H9 (cell line): ENCODE data around the gene ATP13A3. TPM values are rescaled to one million over a fixed set of nuclear protein-coding genes. Genes with fewer than 3 reads are reported as not detected.

Experiments
- DNase-seq: peaks from one replicate; pipeline ENCODE4 v3.0.0-alpha.2; 2017
- H2AFZ ChIP-seq: one replicate; pipeline ENCODE4 v1.6.1; 2013; ENCODE audit warnings: mild to moderate bottlenecking, low read length, control low read depth, moderate library complexity
- H2AK5ac ChIP-seq: 2 replicates; pipeline ENCODE4 v1.6.1; 2013; ENCODE audit warnings: low read length, control low read depth, mixed read lengths; ENCODE audit not compliant: insufficient read length
- H2BK120ac ChIP-seq: one replicate; pipeline ENCODE4 v1.6.1; 2013; ENCODE audit warnings: low read depth, mild to moderate bottlenecking, low read length, control low read depth, inconsistent platforms; ENCODE audit not compliant: poor library complexity, severe bottlenecking
- H2BK12ac ChIP-seq: 2 replicates; pipeline ENCODE4 v1.6.1; 2013; ENCODE audit warnings: low read length, control low read depth, mixed read lengths, low read depth; ENCODE audit not compliant: insufficient read length
- H2BK15ac ChIP-seq: 2 replicates; pipeline ENCODE4 v1.6.1; 2013; ENCODE audit warnings: low read depth, low read length, control low read depth
- H2BK20ac ChIP-seq: one replicate; pipeline ENCODE4 v1.6.1; 2013; ENCODE audit warnings: low read depth, mild to moderate bottlenecking, low read length, control low read depth, inconsistent platforms; ENCODE audit not compliant: poor library complexity, severe bottlenecking
- H2BK5ac ChIP-seq: 2 replicates; pipeline ENCODE4 v1.6.1; 2013; ENCODE audit warnings: low read length, control low read depth, mixed read lengths; ENCODE audit not compliant: insufficient read length
- H3K14ac ChIP-seq: 2 replicates; pipeline ENCODE4 v1.6.1; 2013; ENCODE audit warnings: low read length, control low read depth; ENCODE audit not compliant: insufficient read depth
- H3K18ac ChIP-seq: 2 replicates; pipeline ENCODE4 v1.6.1; 2013; ENCODE audit warnings: low read depth, mild to moderate bottlenecking, mixed read lengths, low read length, control low read depth; ENCODE audit not compliant: insufficient read length
- H3K23ac ChIP-seq: 2 replicates; pipeline ENCODE4 v1.6.1; 2013; ENCODE audit warnings: low read length, control low read depth, mixed read lengths, low read depth; ENCODE audit not compliant: insufficient read length
- H3K23me2 ChIP-seq: 2 replicates; pipeline ENCODE4 v1.6.1; 2013; ENCODE audit warnings: low read depth, mild to moderate bottlenecking, mixed read lengths, low read length, control low read depth; ENCODE audit not compliant: insufficient read length, poor library complexity, severe bottlenecking
- H3K27ac ChIP-seq: 2 replicates; pipeline ENCODE4 v1.5.1; 2013; ENCODE audit warnings: low read length, control low read depth, mixed read lengths, low read depth; ENCODE audit not compliant: insufficient read length
- H3K27me3 ChIP-seq: 2 replicates; pipeline ENCODE4 v1.6.1; 2013; ENCODE audit warnings: low read length, control low read depth, inconsistent platforms; ENCODE audit not compliant: insufficient read depth
- H3K4ac ChIP-seq: 2 replicates; pipeline ENCODE4 v1.6.1; 2013; ENCODE audit warnings: low read depth, mild to moderate bottlenecking, control low read depth, inconsistent platforms, low read length, moderate library complexity
- H3K4me1 ChIP-seq: 2 replicates; pipeline ENCODE4 v1.6.1; 2013; ENCODE audit warnings: low read length, control low read depth, inconsistent platforms; ENCODE audit not compliant: insufficient read depth
- H3K4me2 ChIP-seq: 2 replicates; pipeline ENCODE4 v1.6.1; 2013; ENCODE audit warnings: low read length, control low read depth, mixed read lengths; ENCODE audit not compliant: insufficient read length, insufficient read depth
- H3K56ac ChIP-seq: 2 replicates; pipeline ENCODE4 v1.6.1; 2013; ENCODE audit warnings: low read depth, mild to moderate bottlenecking, mixed read lengths, low read length, control low read depth; ENCODE audit not compliant: insufficient read length
- H3K79me1 ChIP-seq: 2 replicates; pipeline ENCODE4 v1.6.1; 2013; ENCODE audit warnings: low read depth, mild to moderate bottlenecking, moderate library complexity, low read length, control low read depth, inconsistent platforms; ENCODE audit not compliant: insufficient read depth, poor library complexity, severe bottlenecking
- H3K79me2 ChIP-seq: 2 replicates; pipeline ENCODE4 v1.6.1; 2013; ENCODE audit warnings: low read length, control low read depth, inconsistent platforms; ENCODE audit not compliant: insufficient read depth
- H3K9ac ChIP-seq: 2 replicates; pipeline ENCODE4 v1.6.1; 2013; ENCODE audit warnings: low read length, control low read depth, mixed read lengths; ENCODE audit not compliant: insufficient read length; ENCODE audit errors: extremely low read depth
- H3K9me3 ChIP-seq: one replicate; pipeline ENCODE4 v1.6.1; 2013; ENCODE audit warnings: low read depth, low read length, inconsistent platforms; ENCODE audit not compliant: control insufficient read depth
- H3T11ph ChIP-seq: one replicate; pipeline ENCODE4 v1.6.1; 2013; ENCODE audit warnings: mild to moderate bottlenecking, low read length, control low read depth, inconsistent platforms
- H4K20me1 ChIP-seq: one replicate; pipeline ENCODE4 v1.6.1; 2013; ENCODE audit not compliant: control insufficient read depth, insufficient read length, insufficient read depth
- H4K5ac ChIP-seq: 2 replicates; pipeline ENCODE4 v1.6.1; 2013; ENCODE audit warnings: low read depth, mild to moderate bottlenecking, mixed read lengths, low read length, control low read depth; ENCODE audit not compliant: insufficient read length
- H4K8ac ChIP-seq: replicated peaks from 2 replicates; pipeline ENCODE4 v1.6.1; 2013; ENCODE audit warnings: low read length, control low read depth, mixed read lengths, low read depth; ENCODE audit not compliant: insufficient read length
- H4K91ac ChIP-seq: 2 replicates; pipeline ENCODE4 v1.6.1; 2013; ENCODE audit warnings: low read depth, mild to moderate bottlenecking, moderate library complexity, mixed read lengths, low read length, control low read depth; ENCODE audit not compliant: insufficient read length
- H3K27ac Mint-ChIP-seq, 3 experiments: 2 replicates in 2 of 3; 3 replicates in 1 of 3; pipeline ENCODE4 v1.8.0; 2020 to 2021; ENCODE audit warnings: mixed read lengths in 3 of 3, mild to moderate bottlenecking in 1 of 3, moderate library complexity in 1 of 3
- H3K27me3 Mint-ChIP-seq: 2 replicates; pipeline ENCODE4 v1.8.0; 2021; ENCODE audit warnings: low read depth, mild to moderate bottlenecking, moderate library complexity, mixed read lengths
- H3K36me3 Mint-ChIP-seq, 3 experiments: 2 replicates in 2 of 3; 3 replicates in 1 of 3; pipeline ENCODE4 v1.8.0; 2020 to 2021; ENCODE audit warnings: low read depth in 3 of 3, mixed read lengths in 3 of 3; ENCODE audit not compliant: insufficient read depth in 1 of 3
- H3K4me1 Mint-ChIP-seq, 2 experiments: 2 replicates each; pipeline ENCODE4 v1.8.0; 2020; ENCODE audit warnings: mixed read lengths in 2 of 2
- H3K4me3 Mint-ChIP-seq, 2 experiments: 2 replicates in 1 of 2; 3 replicates in 1 of 2; pipeline ENCODE4 v1.8.0; 2020 to 2021; ENCODE audit warnings: mild to moderate bottlenecking in 2 of 2, mixed read lengths in 2 of 2, moderate library complexity in 1 of 2
- H3K9me3 Mint-ChIP-seq, 2 experiments: 2 replicates in 1 of 2; 3 replicates in 1 of 2; pipeline ENCODE4 v1.8.0; 2020; ENCODE audit warnings: mild to moderate bottlenecking in 2 of 2, mixed read lengths in 2 of 2, moderate library complexity in 1 of 2
- CTCF ChIP-seq: fragments of 200-600 bp; sonication (generic); conservative IDR thresholded peaks from 3 replicates; pipeline ENCODE4 v1.8.0; 2021; ENCODE audit warnings: antibody characterized with exemption, mild to moderate bottlenecking
- WGBS: extraction: QIAGEN DNeasy Blood & Tissue Kit; methylation state at CpG from one replicate; pipeline ENCODE4 v1.1.7; 2013; ENCODE audit warnings: missing lambda C conversion rate, low lambda C conversion rate, mixed read lengths; ENCODE audit not compliant: insufficient read length; ENCODE audit errors: extremely low coverage; 5-methylcytosine and 5-hydroxymethylcytosine counted together
- total RNA-seq: library from RNA; stranded (reverse); gene quantifications from 2 replicates; pipeline ENCODE4 v1.2.1, GENCODE V29; 2021

ATP13A3 gene
- total RNA-seq, 1 experiment from 2014 or later = 78.5 TPM

- DNase-seq = no peak
- H3K79me2 ChIP-seq = no peaks in the 10 kb centered on the region
- no peak overlapping the region for H4K91ac ChIP-seq
- H2BK5ac ChIP-seq = no peak overlapping the region
- H2BK20ac ChIP-seq = no peak overlapping the region
- no peaks in the 10 kb centered on the region for H3K4me1 ChIP-seq
- no peak overlapping the region for H3K23ac ChIP-seq
- H3K4ac ChIP-seq = no peak overlapping the region
- no peak overlapping the region for H3K56ac ChIP-seq
- no peak for TF ChIP-seq CTCF
- no peak overlapping the region for H4K8ac ChIP-seq
- no peak overlapping the region for H3K14ac ChIP-seq
- H3K36me3 Mint-ChIP-seq = no peaks in the 10 kb centered on the region
- H3K27ac Mint-ChIP-seq = no peak overlapping the region
- H2BK120ac ChIP-seq = no peak overlapping the region
- H3K4me2 ChIP-seq = no peak overlapping the region
- H3K4me3 Mint-ChIP-seq = no peak overlapping the region
- WGBS = no CpG with 5 or more reads among the region's 11 CpGs
- no peak overlapping the region for H4K5ac ChIP-seq
- no peak overlapping the region for H3T11ph ChIP-seq
- H4K20me1 ChIP-seq = no peaks in the 10 kb centered on the region
- H3K18ac ChIP-seq = no peak overlapping the region
- H2AK5ac ChIP-seq = no peak overlapping the region
- H3K9ac ChIP-seq = no peak overlapping the region
- H3K27me3 ChIP-seq = no peaks in the 10 kb centered on the region
- no peak overlapping the region for H2BK12ac ChIP-seq
- no peak overlapping the region for H2AFZ ChIP-seq
- no peaks in the 10 kb centered on the region for H3K79me1 ChIP-seq
- no peaks in the 10 kb centered on the region for H3K9me3 ChIP-seq
- H2BK15ac ChIP-seq = no peak overlapping the region
- peaks cover 5 to 7% of the 10 kb centered on the region in 2 experiments for H3K4me1 Mint-ChIP-seq
- H3K27me3 Mint-ChIP-seq = peaks cover 12% of the 10 kb centered on the region
- no peak overlapping the region for H3K27ac ChIP-seq
- H3K23me2 ChIP-seq = no peaks in the 10 kb centered on the region
- no peaks in the 10 kb centered on the region for H3K9me3 Mint-ChIP-seq
Observed at GRCh38 chr3:194357681-194358080, 129.1 kb downstream of the ATP13A3 start.
